AG08395 (cell line): ENCODE results near the gene CRIP3.

Experiments used
- DNase-seq: peaks from one replicate; pipeline ENCODE4 v3.0.0; 2012; ENCODE audit warnings: mixed read lengths, low spot score

The CRIP3 gene

DNA sequence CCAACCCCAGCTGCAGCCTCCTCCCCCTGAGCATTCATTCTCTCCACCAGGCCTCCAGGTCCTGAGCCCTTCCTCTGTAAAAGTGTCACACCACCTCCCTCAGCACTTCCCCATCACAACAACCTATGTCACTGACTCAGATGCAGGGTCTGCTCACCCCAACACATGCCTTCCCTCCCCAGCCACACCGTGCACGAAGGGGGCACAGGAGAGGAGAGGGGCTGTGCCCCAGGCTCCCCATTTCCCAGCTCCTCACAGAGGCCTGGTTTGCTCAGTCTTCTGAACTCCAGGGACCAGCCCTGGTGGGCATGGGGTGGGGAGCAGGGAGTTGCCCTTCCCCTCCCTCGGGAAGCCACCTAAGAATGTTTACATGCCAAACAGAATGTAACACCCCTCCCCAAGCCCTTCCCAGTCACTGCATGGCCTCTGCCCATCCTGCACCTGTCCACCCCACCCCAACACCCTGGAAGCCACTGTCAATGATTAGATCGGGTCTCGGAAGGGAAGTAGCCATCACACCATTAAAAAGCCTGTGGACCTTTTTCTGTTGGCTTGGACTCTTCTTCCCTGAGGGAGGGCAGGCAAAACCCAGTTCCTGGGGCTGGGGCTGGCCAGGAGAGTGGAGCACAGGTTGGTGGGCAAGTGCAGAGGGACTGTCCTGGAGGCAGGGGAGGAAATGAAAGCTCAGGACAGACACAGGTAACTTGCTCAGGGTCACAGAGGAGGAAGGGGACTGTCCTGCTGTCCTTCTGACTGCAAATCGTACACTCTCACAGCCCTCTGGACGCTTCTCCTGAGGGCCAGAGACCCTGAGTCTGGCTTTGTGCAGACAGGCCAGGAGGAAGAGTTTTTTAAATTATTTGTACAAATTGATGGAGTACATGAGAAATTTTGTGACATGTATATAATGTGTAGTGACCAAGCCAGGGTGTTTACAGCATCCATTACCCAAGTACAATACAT is 20.6 kb downstream of the CRIP3 start:
- DNase-seq = no peak

DNA sequence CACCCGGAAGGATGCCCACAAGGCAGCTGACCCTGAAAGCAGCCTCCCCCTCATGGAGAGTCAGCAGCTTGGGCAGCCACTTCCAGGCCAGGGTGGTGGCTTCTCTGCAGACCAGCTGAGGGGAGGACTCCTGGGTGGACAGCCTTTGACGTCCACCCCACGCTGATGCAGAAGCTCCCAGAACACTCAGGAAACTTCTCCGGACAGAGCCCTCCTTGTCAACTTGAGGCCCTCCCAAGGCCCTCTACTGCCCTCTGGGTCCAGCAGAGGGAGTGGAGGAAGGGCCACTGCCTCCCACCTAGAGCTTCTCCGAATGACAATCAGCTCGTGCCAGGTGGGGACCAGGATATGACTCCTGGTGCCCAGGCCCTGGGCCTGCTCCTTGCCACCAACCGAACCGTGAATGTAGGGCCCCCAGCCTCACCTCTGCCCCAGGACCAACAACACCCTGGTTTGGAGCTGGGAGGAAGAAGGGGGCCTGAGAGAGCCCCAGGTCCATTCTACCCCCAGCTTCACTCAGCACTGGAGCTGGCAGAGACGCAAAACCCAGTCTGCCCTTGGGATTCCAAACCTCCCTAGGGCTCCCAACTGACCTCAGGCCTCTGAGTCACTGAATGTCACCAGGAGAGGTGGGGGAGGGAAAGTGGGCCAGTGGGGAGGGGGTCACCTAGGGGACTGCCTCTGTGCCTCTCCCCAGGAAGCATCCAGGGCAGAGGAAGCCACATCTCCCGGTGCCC is 21.5 kb downstream of the CRIP3 start:
- DNase-seq = peak; percentile 28

GRCh38 chr6:43286456-43286979 is 22.1 kb downstream of the CRIP3 start:
- no peak for DNase-seq

- no peak for DNase-seq
These were observed 22.8 kb downstream of the CRIP3 start for GRCh38 chr6:43285832-43286231.

GRCh38 chr6:43284991-43285781 is 23.4 kb downstream of the CRIP3 start:
- no peak for DNase-seq

GRCh38 chr6:43283905-43284304 is 24.7 kb downstream of the CRIP3 start:
- DNase-seq = no peak

- no peak for DNase-seq
These were observed 25.1 kb downstream of the CRIP3 start for GRCh38 chr6:43283514-43283901.

- DNase-seq = no peak
These were observed 25.8 kb downstream of the CRIP3 start for GRCh38 chr6:43282636-43283513.

- DNase-seq = no peak
These were observed 26.6 kb downstream of the CRIP3 start for GRCh38 chr6:43282060-43282459.

DNA sequence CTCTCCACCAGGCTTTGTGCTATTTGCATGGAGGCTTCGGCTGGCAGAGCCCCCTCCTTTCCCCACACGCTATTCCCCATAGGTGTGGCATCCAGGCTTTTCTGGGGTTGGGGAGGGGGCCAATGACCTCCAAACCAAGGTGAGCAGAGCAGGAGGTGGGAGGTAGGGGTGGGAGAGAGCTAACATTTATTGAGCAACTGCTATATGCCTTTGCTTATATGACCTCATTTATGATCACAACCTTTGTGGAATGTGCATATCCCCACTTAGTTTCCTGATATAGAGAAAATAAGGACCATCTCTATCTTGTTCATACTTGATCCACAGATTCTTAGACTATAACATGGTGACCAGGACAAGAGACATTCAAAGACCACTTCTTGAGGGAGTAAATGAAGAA is 28.4 kb downstream of the CRIP3 start:
- no peak for DNase-seq

DNA sequence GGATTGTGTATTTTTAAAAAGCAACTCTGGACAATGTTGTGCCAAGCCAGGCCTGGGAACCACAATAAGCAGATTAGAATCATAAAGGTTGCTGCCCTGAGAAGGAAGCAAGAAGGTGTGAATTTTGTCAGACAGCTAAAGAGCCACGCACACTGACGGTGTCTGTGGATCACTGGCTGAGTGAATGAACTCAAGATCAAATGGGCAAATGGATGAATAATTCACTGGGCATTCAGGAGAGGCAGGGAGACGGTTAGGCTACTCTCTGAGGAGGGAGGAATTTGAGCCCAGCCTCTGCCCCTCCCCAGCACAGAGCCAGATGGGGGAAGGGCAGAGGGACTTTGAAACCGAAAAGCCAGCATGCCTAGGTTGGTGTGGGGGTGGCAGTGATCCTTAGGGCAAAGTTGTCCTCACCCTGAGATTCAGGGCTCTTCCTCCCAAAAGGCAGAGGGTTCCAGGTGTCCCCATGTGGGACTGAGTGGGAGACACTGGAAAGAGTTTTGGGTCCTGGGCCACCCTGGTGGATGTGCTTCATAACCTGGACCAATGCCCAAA is 30.0 kb downstream of the CRIP3 start:
- DNase-seq = peak; percentile 50

DNA sequence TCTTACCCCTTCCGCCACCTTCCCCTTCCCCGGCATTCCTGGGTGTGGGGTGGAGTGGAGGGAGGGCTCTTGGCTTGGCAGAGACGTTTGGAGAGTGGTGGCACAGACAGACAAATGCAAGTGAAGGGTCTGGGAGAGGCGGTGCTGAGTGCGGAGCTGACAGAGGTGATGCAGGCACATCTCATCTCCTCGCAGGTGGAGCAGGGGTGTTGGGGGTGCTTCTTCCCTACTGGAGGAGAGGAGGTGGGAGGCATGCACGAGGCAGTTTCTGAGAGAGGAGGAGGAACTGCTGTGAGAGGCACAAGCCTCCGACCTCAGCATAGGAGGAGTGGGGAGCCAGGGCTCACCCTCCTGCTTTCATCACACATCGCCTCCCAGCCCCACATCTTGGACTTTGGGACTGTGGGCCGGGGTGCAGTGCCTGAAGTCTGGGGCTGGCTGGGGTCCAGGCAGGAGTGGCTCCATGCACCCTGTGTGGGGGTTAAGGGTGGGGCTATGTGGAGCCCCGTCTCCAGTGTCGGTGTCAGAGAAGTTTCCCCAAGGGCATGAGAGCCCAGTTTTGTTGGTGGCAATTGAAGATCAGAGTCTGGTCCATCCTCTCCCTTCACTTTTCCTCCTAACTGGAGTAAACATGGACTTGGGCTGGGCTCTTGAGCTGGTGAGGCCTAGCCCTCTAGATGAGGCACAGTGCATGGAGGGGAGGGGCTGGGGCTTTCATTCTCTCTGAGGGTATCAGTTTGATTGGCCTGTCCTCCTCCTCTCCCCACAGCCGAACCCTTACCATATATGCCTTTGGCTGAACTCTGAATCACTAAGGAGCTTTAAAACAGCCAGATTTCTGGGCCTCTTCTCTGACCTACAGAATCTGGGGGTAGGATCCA is 30.7 kb downstream of the CRIP3 start:
- no peak for DNase-seq

GRCh38 chr6:43277306-43277642 is 31.4 kb downstream of the CRIP3 start:
- no peak for DNase-seq

DNA sequence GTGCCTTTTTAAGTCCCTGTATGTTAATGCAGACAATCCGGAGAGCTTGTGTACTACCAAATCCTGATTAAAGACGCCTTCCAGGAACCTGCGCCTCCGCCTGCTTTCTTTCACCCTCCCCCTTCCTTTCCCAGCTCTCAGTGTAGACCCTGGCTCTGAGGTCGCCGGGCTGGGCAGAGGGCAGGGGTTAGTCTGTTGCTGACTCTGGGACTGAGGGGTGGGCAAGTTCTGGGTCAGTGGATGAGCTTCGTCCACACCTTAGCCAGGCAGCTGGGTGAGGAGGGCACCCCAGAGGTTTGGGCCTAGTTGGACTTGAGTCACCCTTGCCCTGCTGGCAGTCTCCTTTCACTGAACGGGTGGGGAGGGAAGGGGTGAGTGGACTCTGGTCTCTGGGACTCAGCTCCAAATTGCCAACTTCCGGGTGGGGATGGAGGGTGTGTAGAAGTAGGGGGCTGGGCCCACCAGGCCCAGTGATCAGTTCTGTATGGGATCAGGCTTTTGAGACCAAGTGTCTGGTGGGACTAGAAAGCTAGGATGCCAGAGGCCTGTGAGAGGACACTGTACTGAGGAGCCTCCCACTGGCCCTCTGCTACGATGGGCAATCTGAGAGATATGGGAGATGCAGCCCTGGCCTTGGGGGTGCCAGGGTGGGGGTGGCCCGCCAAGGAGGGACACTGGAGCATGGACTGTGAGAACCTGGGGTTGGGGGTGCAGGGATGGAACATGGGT is 31.9 kb downstream of the CRIP3 start:
- no peak for DNase-seq

DNA sequence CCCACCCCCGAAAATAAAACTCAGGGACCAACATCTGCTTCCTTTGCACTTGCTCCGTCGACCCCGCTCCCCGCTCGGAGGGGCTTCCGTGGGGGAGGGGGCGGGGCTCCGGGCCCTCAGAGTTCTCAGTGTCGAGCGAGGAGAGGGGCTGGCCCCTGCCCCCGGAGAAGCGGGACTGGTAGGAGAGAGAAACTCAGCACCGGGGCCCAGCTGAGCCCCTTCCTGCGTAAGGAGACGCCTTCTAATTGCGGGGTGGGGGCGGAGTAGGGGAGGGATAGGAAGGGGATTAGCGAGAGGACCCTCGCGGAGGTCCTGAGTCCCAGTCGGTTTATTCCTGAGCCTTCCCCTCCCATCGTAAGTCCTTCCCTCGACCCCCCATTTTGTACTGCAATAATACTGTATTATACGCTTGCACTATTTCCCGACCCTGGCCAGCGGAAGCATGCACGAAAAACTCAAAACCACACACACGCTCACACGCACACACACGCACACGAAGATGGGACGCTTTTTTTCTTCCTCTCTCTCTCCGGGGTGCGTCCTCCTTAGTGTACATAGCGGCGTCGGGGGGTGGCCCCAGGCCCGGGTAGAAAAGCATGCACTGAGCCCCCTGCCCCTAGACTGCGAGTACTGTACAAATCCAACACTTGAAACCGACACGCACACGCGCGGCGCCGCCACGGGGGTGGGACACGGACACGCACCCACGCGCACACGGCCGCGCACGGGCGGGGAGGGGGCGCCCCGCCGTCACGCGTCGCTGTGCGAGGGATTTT is 32.6 kb downstream of the CRIP3 start:
- DNase-seq = no peak

GRCh38 chr6:43274916-43275597 is 33.6 kb downstream of the CRIP3 start:
- peak; percentile 27 for DNase-seq

DNA sequence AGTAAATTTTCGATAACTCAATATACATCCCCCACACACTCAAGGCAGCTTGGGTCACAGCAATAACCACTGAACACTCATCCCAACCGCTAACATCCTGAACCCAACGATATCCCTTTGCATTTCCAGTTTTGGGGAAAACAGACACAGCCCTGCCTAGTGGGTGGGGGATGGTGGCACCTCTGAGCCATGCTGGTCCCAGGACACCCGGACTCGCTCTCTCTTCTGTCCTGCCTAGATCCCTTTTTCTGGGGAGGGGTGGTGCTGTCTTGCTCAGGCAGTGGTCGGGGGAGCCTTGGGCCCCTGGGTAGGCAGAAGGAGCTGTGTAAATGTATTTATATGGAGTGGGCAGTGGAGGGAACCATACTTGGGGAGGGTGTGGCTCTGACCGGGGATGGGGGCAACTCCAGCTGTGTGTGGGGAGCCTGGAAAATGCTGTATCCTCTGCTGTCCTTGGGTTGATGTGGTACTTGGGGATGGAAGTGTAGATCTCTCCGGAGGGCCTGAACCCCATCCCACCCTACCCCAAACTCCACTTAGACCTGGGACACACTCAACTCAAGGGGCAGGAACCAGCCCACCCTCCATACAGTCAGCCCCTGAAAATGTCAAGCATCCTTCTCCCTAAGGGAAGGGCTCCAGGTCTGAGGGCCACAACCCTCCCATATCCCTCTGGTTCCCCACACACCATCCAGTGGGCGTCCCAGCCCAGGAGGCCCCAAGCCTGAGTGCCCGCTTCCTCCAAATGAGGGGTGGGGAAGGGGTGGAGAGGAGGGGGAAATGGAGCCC is 34.3 kb downstream of the CRIP3 start:
- no peak for DNase-seq
